ENCODE measurements around the gene FAM131C.

FAM131C gene

GRCh38 chr1:16101623-16102022, 28.2 kb upstream of the FAM131C start:
- DNase-seq (ENCODE audit: low read depth in 2 of 2, low spot score in 1 of 2), result no peak

GRCh38 chr1:16099412-16099811, 26.0 kb upstream of the FAM131C start:
- no peak for DNase-seq (ENCODE audit: low read depth in 2 of 2, low spot score in 1 of 2)

- no peak for DNase-seq (ENCODE audit: low read depth in 2 of 2, low spot score in 1 of 2)
Observed at GRCh38 chr1:16095447-16095846, 22.0 kb upstream of the FAM131C start.

GRCh38 chr1:16094453-16095158, 21.2 kb upstream of the FAM131C start:
- DNase-seq (ENCODE audit: low read depth in 2 of 2, low spot score in 1 of 2), result no peak

GRCh38 chr1:16093611-16094010, 20.2 kb upstream of the FAM131C start:
- DNase-seq (ENCODE audit: low read depth in 2 of 2, low spot score in 1 of 2), result no peak

- DNase-seq (ENCODE audit: low read depth in 2 of 2, low spot score in 1 of 2), result no peak
Observed at GRCh38 chr1:16092923-16093511, 19.6 kb upstream of the FAM131C start.

- no peak for DNase-seq (ENCODE audit: low read depth in 2 of 2, low spot score in 1 of 2)
Observed at GRCh38 chr1:16092097-16092922, 18.9 kb upstream of the FAM131C start.

- DNase-seq (ENCODE audit: low read depth in 2 of 2, low spot score in 1 of 2), result no peak
Observed at GRCh38 chr1:16091296-16091695, 17.8 kb upstream of the FAM131C start.

GRCh38 chr1:16090076-16090826, 16.8 kb upstream of the FAM131C start:
- DNase-seq (ENCODE audit: low read depth in 2 of 2, low spot score in 1 of 2), result no peak

GRCh38 chr1:16088996-16089395, 15.5 kb upstream of the FAM131C start:
- no peak for DNase-seq (ENCODE audit: low read depth in 2 of 2, low spot score in 1 of 2)

- DNase-seq (ENCODE audit: low read depth in 2 of 2, low spot score in 1 of 2), result no peak
Observed at GRCh38 chr1:16088351-16088911, 15.0 kb upstream of the FAM131C start.

GRCh38 chr1:16087733-16088132, 14.3 kb upstream of the FAM131C start:
- no peak for DNase-seq (ENCODE audit: low read depth in 2 of 2, low spot score in 1 of 2)

- DNase-seq (ENCODE audit: low read depth in 2 of 2, low spot score in 1 of 2), result no peak
Observed at GRCh38 chr1:16085522-16085921, 12.1 kb upstream of the FAM131C start.

- DNase-seq (ENCODE audit: low read depth in 2 of 2, low spot score in 1 of 2), result no peak
Observed at GRCh38 chr1:16083486-16083885, 10.0 kb upstream of the FAM131C start.

- peak in 1 of 2 donors; percentile 22 for DNase-seq (ENCODE audit: low read depth in 2 of 2, low spot score in 1 of 2)
Observed at GRCh38 chr1:16082283-16083038, 9.0 kb upstream of the FAM131C start.

GRCh38 chr1:16081636-16082035, 8.2 kb upstream of the FAM131C start:
- DNase-seq (ENCODE audit: low read depth in 2 of 2, low spot score in 1 of 2), result no peak

GRCh38 chr1:16080422-16081150, 7.1 kb upstream of the FAM131C start:
- DNase-seq (ENCODE audit: low read depth in 2 of 2, low spot score in 1 of 2), result no peak

- DNase-seq (ENCODE audit: low read depth in 2 of 2, low spot score in 1 of 2), result peak; percentile 42 to 55
Observed at GRCh38 chr1:16078925-16079656, 5.6 kb upstream of the FAM131C start.
